Activated CD8-positive, alpha-beta memory T cell treated with anti-CD3 and anti-CD28 coated beads for 4 hours (primary cell): Measurements from ENCODE around the gene VSX1.

Experiments used
- DNase-seq, 2 donors: peaks; one replicate each; pipeline ENCODE4 v3.0.0-alpha.2; 2020; ENCODE audit warnings: low read depth in 2 of 2

VSX1 gene

DNA sequence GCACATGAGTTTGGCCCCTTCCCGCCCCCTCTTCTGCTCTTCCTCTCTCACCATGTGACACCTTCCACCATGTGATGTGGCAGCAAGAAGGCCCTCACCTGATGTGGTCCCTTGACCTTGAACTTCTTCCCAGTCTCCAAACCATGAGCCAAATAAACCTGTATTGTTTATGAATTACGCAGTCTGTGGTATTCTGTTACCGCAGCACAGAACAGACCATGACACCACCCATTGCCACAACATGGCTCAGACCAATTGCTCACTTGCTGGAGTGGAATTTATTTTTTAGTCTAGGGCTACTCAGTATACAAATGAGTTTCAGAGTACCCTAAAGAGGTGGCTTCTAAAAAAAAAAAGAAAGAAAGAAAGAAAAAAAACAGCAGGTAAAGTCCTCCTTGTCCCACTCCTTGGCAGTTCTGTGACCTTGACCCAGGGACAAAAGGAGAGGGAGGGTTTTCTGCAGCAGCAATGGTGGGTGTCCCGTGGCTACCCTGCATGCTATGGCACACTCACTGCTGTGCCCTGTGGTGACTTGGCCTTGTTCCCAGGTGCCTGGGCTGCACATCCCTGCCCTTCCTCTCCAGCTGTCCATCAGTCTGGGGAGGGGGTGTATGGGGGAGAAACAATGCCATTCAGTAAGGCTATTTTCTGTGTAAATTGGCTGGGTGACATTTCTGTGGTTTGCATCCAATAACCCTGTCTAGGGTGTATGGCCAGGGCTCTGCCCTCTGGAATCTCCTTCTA, 5.4 kb upstream of the VSX1 start:
- no peak for DNase-seq

DNA sequence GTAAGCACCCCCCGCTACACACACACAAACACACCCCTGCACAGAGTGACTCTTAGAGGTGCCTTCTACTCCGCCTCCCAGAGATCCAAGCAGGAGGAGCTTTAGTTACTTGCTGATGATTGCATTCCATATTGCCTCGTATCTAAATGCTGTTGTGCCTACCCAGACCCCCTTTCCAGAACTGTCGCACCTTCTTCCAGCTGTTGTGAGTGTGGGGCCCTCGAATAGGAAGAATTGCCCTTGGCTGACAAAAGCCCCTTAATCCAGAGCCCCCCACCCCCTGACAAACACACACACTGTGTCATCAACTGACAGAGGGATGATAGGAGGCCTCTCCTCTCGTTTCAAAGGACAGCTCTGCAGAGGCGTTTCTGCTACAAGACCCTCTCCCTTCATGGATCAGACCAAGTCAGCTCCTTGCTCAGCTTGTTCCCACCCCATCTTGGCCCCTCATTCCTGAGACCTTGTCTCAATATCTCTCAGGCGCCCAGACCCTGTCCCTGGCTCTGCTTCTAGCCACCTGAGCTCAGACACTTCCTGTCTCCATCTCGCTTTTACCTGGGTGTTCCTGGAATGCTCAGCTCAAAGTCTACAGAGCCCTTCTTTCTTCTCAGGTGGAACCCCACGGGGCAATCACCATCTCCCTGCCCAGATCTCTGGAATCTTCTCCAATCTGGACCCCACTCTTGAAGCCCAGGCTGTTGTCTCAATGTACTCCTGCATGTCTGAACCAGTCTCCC, 4.0 kb upstream of the VSX1 start:
- no peak for DNase-seq

DNA sequence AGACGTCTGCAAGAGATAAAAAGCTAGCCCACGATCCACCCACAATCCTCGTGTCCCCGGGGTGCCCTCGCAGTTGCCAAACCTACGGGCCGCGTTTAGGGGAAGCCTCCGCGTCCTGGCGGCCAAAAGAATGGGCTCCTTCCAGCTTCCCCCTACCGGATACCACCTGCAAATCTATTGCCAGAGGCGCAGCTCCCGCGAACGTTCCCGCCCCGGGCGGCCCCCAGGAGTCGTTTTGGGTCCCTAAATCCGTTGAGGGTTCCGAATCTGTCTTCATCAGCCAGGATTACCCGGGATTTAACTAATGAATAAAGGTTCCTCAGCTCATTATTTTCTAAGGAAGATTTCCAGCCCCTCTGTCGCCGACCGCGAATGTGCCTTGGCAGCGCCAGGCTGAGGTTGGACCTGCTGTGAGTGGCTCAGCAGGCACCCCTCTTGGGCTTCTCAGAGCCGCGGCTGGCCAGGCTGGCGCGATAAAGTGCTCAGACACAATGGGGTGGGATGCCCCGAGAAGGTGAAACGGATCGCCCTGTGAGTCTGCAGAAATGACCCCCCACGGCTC, 2.8 kb upstream of the VSX1 start:
- no peak for DNase-seq

DNA sequence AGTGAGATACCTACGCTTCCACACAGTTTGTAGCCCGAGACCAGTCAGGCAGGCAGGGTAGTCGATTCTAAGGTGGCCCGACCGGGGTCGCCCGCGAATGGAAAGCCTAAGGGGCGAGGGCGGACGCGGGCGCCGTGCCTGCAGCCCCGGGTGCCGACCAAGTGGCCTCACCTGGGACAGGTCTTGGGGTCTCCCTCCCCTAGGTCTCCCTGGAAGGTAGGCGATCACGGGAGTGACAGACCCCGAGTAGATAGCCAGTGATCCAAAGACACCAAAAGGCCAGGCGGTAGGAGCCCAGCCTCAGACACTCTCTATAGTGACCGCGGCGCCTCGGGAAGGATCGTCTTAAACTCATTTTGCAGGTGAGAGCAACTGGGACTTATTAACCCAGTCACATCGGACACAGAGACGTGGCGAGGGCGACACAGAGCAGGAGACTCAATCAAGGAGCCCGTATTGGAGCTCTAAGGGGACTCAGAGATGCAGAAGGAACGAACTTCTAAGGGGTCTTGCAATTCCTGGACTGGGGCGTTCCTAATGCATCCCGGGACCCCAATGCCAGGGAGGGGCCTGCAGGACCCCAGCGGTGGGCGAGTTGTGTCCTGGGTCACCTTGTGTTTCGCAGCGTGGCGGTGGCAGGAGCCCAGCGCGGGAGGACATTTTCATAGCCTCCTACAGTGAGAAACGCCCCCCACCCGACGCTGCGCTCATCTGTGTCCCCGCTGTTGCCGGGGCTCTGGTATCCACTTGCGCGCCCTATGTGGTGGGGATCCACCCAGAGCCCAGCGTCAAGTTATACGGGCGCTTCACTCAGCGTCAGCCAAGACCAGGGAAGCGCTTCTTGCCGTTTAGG, 2.1 kb upstream of the VSX1 start:
- no peak for DNase-seq

DNA sequence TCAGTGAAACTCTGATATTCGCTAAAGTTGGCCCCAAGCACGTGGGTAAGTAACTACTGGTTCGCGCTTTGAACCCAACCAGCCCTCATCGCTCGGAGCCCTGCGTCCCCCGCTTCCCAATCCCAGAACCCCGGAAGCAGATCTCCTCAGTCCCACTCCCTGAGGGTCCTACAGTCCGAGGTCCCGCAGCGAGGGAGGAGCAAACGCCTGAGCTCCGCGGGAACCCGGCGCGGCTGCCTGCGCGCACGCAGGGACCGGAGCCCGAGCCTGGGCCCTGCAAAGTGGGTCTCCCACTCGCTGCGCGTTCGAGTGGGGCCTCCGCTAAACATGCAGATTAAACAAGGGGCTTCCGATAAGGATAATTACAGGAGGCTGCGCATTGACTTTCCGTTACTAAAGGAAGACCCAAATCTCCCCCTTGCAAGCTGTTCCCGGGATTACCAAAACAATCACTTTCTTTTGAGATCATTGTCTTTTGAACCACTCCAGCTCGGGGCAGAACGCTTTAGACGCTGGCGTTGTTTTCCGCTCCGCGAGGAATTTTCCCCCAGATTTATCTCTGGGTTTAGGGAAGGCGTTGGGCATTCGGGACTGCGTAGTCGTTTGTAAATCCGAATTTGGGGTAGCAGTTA, 1.3 kb upstream of the VSX1 start:
- DNase-seq, result no peak

DNA sequence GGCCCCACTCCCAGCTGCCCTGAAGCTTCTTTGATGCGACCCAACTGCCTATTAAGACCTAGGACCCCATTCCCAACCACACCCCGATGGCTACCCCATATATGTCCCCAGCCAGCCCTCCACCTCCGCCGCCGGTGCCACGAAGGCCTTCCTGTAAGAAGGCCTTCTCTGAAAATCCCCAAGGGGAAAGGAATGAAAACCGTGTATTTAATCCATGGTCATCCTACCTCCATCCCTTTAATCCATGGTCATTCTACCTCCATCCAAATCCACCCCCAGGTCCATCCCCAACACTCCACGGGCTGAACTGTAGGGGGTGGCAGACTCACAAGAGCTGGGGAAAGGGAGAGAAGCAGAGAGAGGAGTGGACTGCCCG, 545 bp upstream of the VSX1 start:
- no peak for DNase-seq

DNA sequence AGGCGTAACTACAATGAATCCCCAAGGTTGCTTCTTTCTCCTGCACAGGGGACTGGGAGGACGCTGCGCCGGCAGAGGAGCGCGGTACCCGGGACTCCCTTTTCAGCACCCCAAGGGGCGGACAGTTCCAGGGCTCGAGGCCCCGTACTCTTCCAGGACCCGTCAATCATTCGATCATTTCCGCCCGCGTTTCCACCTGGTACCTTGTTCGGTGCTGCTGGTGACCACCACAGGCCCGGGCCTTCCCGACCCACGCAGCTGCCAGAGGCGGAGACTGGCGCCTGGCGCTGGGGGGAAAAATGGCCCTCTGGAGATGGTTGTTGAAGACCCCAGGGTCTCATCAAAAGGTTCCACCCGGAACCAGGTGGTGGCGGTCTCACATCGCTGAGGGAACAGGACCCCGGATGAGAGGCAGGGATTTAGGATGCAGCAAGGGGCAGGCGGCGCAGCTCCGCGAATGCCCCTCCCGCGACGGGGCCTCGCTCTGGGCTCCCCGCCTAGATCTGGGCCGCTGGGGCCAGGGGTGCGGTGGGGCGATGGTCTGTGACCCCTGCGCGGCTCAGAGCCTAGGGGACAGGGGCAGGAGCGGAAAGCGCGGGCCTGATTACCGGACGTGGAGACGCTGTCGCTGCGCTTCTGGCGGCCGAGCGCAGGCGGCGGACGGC, 744 bp downstream of the VSX1 start:
- no peak for DNase-seq

DNA sequence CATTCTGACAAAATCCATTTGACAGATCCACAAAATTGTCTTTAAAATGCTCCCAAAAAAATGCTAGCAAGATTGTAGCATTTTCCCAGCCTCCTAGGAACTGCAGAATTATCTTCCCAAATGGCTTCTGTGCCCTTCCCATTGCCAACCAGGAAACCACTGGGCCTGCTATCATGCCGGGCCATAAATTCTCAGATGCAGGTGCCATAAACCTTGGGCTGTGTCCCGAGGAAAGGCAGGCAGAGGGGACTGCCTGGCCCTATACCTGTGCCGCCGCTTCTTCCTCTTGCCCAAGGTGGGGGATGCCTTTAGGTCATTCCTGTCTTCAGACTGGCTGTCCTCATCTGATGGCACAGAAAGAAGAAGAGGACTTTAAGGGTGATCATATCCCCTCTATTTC, 2.8 kb downstream of the VSX1 start:
- no peak for DNase-seq

DNA sequence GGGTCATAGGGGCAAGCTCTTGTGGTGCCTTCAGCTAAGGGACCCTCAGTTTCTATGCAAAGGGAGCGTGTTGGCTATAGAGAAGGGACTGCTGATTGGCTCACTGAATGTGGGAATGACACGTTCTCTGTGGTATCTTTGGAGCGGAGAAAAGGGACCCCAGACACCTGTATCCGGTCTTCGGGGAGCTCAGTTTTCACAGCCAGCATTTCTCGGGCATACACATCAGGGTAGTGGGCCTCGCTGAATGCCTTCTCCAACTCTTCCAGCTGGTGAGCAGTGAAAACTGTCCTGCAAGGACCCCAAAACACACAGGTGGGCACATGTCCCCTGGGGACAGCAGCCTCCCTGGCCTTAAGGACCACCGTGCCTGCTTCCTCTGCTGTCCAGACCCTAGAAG, 3.3 kb downstream of the VSX1 start:
- no peak for DNase-seq

DNA sequence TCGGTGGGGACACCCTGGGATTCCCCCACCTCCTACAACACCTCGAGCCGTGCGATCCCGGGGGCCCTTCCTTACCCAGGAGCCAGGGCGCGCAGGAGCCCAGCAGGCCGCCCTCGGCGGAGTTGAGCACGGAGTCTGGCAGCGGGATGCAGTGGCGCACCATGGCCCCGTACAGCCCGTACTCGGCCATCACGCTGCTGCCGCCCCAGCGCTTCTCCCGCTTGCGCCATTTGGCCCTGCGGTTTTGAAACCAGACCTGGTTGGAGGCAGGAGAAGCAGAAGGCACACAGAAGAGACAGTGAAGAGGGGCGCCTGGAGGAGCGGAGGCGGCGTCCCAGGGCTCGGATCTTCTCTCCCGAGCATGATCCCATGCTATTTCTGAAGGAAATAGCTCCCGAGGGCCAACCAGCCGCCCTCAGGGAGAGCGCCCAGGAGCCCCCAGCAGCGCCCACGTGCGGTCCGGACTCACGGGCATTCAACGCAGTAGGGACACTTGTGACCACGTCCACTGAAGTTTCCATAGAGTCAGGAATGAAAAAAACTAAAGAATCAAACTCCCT, 4.3 kb downstream of the VSX1 start:
- no peak for DNase-seq

DNA sequence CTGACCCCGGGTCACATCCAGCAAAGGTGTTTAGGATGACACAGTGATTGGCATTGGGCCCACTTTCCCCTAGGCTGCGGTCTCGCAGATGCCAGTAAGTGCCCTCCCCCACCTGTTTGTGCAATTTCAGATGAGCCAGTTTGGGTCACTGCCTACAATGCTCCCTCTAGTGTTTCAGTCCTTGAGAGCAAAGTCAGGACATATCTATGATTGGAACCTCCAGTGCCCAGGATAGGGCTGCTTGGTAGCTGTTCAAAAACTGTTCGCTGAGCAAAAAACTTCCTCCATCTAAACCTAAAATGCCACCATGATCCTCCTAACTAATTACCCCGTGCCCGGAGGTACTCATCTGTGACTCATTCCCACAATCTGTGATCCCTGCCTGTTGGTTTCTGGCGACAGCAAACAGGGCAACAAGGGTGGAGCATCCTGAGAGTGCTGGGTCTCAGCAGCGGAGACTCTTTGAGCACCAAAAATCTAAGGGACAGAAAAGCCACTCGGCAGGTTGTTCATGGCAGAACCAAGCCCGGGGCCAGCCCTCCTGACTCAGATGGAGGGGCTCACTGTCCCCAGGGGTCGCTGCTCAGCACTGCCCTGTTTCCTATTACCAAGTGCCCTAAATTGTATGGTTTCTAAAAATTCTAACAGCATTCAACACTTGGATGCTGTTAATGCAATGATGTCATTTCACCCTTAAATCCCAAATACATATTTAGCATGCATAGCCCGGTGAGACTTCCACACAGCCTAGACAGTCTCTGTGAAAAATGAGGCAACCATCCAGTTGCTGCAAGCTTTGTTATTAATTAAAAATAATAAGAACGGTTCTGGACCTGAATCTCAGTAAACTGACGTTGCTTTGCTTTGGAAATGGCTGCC, 5.0 kb downstream of the VSX1 start:
- DNase-seq, result no peak

DNA sequence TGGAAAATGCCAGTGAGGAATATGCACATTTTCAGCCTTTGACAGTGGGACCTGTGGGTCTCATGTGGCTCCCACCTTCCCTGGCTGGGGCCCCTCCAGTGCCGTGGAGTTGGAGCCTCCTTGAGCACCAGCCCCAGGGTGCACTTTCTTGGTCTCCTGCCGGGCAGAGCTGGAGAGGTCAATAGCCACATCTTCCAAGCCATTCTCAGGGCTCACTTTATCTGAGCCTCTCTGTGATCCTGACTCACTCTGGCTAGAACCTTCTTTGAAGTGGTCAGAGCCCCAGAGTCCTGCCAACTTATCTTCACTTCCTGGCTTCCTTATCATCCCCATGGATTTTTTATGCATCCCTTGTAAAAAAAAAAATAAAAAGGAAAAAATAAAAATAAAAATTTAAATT, 5.7 kb downstream of the VSX1 start:
- no peak for DNase-seq

DNA sequence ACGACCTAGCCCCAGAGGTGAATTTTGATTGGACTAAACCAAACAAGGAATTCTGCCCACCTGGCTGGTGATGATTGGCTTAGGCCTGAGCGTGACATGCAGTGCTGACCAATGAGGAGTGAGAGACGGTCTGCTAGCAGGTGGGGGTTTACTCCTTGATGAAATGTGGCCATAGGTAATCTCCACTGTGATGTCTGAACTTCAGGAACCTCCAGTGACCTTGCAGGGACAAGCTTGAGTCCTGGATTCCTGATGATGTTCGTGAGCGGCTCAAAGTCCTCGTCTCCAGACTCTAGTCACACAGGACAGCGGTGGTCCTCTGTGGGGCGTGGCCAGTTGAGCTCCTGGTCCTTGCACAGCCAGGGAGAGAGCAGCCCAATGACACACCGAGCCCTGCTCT, 8.4 kb downstream of the VSX1 start:
- no peak for DNase-seq

DNA sequence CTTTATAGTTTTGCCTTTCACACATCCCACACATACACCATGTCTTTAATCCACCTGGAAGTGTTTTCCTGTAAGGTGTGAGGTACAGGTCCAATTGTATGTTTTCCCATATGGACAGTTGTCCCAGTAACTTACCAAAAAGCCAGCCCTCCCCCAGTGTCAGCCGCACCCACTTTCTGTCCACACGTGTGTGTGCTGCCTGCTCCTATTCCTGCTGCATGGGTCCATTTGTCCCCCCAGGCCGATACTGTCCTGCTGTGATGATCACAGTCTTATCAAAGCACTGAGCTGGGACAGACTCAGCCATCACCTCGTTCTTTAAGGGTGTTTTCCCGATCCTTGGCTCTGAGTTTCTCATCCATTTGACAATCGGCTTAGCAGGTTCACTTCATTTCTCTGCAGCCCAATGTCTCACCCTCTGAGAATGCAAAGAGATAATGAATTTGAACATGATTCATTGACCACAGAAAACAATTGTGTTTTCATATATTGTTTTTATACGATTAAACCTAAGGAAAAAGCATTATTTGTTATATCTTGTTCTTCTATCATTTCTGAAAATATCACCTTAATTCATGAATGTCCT, 9.6 kb downstream of the VSX1 start:
- DNase-seq, result no peak

DNA sequence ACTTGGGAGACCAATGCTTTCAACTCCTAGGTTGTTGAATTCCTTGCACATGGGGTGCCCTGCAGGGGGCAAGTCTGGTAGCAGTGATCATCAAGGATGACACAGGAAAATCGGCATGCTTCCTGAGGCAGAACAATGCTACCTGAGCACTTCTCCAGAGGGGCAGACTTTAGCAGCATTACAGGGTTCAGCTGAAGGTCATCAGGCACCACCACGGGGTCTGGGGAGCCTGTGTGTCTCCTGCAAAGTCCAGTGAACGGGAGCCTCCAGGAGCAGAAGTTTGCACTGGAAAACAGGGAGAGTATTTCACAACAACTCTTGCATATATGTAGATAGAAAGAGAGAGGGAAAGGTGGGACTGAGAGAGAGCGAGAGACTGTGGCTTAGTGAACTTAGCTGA, 10.2 kb downstream of the VSX1 start:
- no peak for DNase-seq

DNA sequence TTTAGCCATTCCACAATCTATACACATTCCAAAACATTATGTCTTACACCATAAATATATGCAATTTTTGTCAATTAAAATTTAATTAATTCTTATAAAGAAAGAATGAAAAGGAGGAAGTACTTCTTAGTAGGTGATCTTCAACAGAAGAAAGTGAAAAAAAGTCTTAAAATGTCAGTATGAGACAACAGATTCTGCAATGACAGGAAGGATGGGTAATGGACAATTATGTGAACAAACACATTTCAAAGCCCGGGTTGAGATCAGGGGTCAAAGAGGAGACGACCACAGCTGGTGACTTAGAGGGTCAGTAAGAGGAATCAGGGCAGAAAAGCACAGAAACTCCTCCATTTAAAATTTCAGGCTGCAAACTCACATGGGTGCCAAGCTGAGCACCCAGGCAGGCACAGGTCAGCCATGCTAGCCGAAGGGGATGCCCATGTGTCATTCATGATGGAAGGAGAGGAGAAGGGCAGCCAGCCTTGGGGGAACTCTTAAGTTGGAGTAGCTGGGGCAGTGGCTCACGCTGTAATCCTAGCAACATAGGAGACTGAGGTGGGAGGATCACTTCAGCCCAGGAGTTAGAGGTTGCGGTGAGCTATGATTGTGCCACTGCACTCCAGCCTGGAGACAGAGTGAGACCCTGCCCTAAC, 11.0 kb downstream of the VSX1 start:
- DNase-seq, result no peak

DNA sequence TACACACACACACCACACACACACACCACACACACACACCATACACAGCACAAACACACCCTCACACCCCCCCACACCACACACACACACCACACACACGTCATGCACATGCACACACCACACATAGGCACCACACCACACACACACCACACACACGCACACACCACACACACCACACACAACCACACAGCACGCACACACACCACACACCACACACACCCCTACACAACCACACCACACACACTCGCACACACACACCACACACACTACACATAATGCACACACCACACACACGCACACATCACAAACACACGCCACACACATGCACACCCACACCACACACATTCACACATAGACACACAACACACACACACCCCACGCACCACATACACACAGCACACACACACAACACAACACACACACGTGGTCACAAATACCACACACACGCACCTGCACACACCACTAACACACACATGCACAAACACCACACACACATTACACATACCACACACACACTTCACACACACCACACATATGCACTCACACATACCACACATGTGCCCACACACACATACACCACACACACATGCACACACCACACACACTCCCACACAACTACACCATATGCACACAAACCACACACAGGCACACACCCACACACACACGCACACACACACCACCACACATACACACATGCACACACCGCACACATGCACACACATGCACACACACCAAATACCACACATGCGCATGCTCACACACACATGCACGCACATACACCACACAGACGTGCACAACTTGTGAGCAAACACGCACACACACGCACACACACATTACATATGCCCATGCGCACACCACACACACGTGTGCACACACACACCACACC, 14.6 kb downstream of the VSX1 start:
- no peak for DNase-seq

DNA sequence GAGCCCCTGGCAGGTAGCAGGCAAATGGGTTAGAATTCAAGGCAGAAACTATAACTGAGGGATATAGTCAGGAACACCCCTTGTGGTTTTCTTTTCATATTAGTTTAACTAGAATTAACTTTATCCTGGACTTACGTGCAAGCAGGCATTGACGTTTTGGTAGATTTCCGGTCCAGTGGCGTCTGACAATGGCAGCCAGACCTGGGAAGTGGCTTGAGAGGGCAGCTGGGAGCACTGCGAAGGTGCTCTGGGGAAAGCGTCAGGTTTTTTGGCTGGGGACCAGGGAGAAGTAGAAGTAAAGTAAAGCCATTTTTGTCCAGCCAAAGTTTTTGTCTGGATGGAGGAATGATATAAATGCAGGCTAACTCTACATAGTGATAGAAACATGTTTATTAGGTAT, 15.6 kb downstream of the VSX1 start:
- no peak for DNase-seq
